GM18909 (cell line): ENCODE measurements around the gene DGKQ.
"Not testable (repeated sequence)": the region's sequence is repeated elsewhere in the genome, so short reads cannot be mapped to it uniquely, and the experiment has no call there.

Source experiments
- ATAC-seq: cut with Tn5 transposase; IDR thresholded peaks from one replicate; pipeline ENCODE4 v1.9.1; 2021; ENCODE audit warnings: mild to moderate bottlenecking; ENCODE audit not compliant: unreplicated experiment, poor library complexity

DGKQ gene

GRCh38 chr4:952881-953573 is 20.3 kb downstream of the DGKQ start:
- ATAC-seq, result no peak

GRCh38 chr4:951594-952468 is 21.5 kb downstream of the DGKQ start:
- ATAC-seq, result no peak

- ATAC-seq, result no peak
Measured at GRCh38 chr4:951186-951585, 22.2 kb downstream of the DGKQ start.

GRCh38 chr4:950136-951020 is 23.0 kb downstream of the DGKQ start:
- no peak for ATAC-seq

- no peak for ATAC-seq
Measured at GRCh38 chr4:949656-950055, 23.7 kb downstream of the DGKQ start.

- ATAC-seq, result no peak
Measured at GRCh38 chr4:948936-949300, 24.5 kb downstream of the DGKQ start.

GRCh38 chr4:948101-948935 is 25.1 kb downstream of the DGKQ start:
- no peak for ATAC-seq

GRCh38 chr4:947491-947971 is 25.8 kb downstream of the DGKQ start:
- ATAC-seq, result no peak

- no peak for ATAC-seq
Measured at GRCh38 chr4:946517-947471, 26.6 kb downstream of the DGKQ start.

- ATAC-seq, result no peak
Measured at GRCh38 chr4:946103-946450, 27.3 kb downstream of the DGKQ start.

GRCh38 chr4:945274-946102 is 27.9 kb downstream of the DGKQ start:
- no peak for ATAC-seq

GRCh38 chr4:939508-939907 is 33.9 kb downstream of the DGKQ start:
- not testable (repeated sequence) for ATAC-seq

- ATAC-seq, result no peak
Measured at GRCh38 chr4:932713-933070, 40.7 kb downstream of the DGKQ start.

GRCh38 chr4:931960-932712 is 41.2 kb downstream of the DGKQ start, which contains the start of the genes GAK and TMEM175:
Gene GAK (minus strand): TSS chr4:932316. CDS start chr4:932187, 129 bp downstream.
Gene TMEM175 (plus strand): TSS chr4:932460. CDS start chr4:947740, 15,280 bp downstream.
- ATAC-seq, result peak; percentile 91

GRCh38 chr4:931194-931959 is 42.0 kb downstream of the DGKQ start:
- ATAC-seq, result peak; percentile 15

GRCh38 chr4:930827-931193 is 42.6 kb downstream of the DGKQ start:
- ATAC-seq, result no peak
